AG04450 (cell line): ENCODE data around the gene ELMOD3. TPM values are rescaled to one million over a fixed set of nuclear protein-coding genes. Genes with fewer than 3 reads are reported as not detected.
"Not testable (repeated sequence)": the region's sequence is repeated elsewhere in the genome, so short reads cannot be mapped to it uniquely, and the experiment has no call there.

Experiments used
- CTCF ChIA-PET: fragments of 300-600, 350-600 bp; formaldehyde crosslinking; extraction: SDS; loops from one replicate; lab custom pipeline; 2022; ENCODE audit warnings: antibody characterized with exemption, inconsistent platforms; lab: Charles Lee
- POLR2A ChIA-PET: fragments of 350-600 bp; formaldehyde crosslinking; extraction: SDS; loops from one replicate; lab custom pipeline; 2021; ENCODE audit warnings: antibody characterized with exemption, inconsistent platforms; lab: Yijun Ruan, JAX
- DNase-seq: peaks from one replicate; pipeline ENCODE4 v3.0.0-alpha.2; 2011; ENCODE audit warnings: low read depth, low spot score
- H3K27ac ChIP-seq: one replicate; pipeline ENCODE4 v1.5.1; 2012; ENCODE audit warnings: low read depth, low read length, control low read depth
- H3K27me3 ChIP-seq: one replicate; pipeline ENCODE4 v1.6.0; 2012; ENCODE audit warnings: low read length; ENCODE audit not compliant: control insufficient read depth, insufficient read depth
- H3K4me3 ChIP-seq: 2 replicates; pipeline ENCODE4 v1.5.1; 2011; ENCODE audit warnings: mild to moderate bottlenecking, low read depth, low read length, control low read depth
- H3K9me3 ChIP-seq: 2 replicates; pipeline ENCODE4 v1.5.1; 2012; ENCODE audit warnings: low read length; ENCODE audit not compliant: control insufficient read depth, insufficient read depth
- CTCF ChIP-seq: IDR thresholded peaks from 2 replicates; pipeline ENCODE4 v1.5.1; 2011; ENCODE audit warnings: low read depth, low read length, control low read depth, inconsistent platforms
- polyA plus RNA-seq: library from polyadenylated mRNA; depleted of rRNA; stranded (reverse); fragments of >200 nt; gene quantifications from 2 replicates; pipeline ENCODE4 v1.2.3, GENCODE V29; 2011

ELMOD3 gene
- polyA plus RNA-seq, 1 experiment = 17.8 TPM

DNA sequence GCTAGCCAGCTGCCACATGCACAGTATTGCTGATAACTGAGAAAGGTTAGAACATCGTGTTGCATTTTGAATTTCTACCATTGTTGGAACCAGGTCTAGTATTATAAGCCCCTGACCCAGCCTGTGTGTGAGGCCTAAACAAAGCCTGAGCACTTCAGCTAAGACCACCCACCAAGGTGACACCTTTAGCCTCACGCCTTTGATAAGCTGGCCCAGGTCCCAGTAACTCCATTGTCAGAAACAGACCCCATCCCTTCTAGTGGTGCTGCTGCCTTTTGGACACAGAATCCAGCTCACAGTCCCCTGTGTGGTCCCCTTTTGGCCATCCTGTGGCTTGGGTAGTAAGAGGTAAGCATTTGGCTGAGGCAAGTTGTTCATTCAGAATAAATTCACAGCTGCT, 1.6 kb downstream of the ELMOD3 start:
- DNase-seq = no peak
- Histone ChIP-seq H3K27me3 (no peaks in the 10 kb centered on the region), H3K9me3 (no peaks in the 10 kb centered on the region), H3K4me3 (no peak overlapping the region), H3K27ac (no peak overlapping the region)
- ChIA-PET POLR2A (no interaction called here), CTCF (no interaction called here)
- no peak for TF ChIP-seq CTCF

GRCh38 chr2:85357736-85358135, 3.2 kb downstream of the ELMOD3 start:
- no peaks in the 10 kb centered on the region for H3K27me3 ChIP-seq
- H3K4me3 ChIP-seq = no peak overlapping the region
- ChIA-PET POLR2A (interaction anchor here (0.7 kb wide), 1 partner anchor 32 kb away, joined by 6 read pairs; no protein-coding TSS in a partner anchor), CTCF (no interaction called here)
- no peaks in the 10 kb centered on the region for H3K9me3 ChIP-seq
- TF ChIP-seq CTCF = no peak
- no peak overlapping the region for H3K27ac ChIP-seq
- DNase-seq = no peak

GRCh38 chr2:85362653-85363387, 8.3 kb downstream of the ELMOD3 start:
- H3K27me3 ChIP-seq, CTCF ChIA-PET, H3K9me3 ChIP-seq, POLR2A ChIA-PET, DNase-seq, H3K4me3 ChIP-seq, H3K27ac ChIP-seq: not testable (repeated sequence)

GRCh38 chr2:85367180-85367579, 12.6 kb downstream of the ELMOD3 start:
- POLR2A ChIA-PET = interaction anchor here (2.3 kb wide), 1 partner anchor 171 kb away, joined by 5 read pairs; the partner anchor contains the start of gene MAT2A
- H3K27ac ChIP-seq = no peak overlapping the region
- H3K4me3 ChIP-seq = no peak overlapping the region
- no peak for TF ChIP-seq CTCF
- no peak for DNase-seq
- no peaks in the 10 kb centered on the region for H3K9me3 ChIP-seq
- H3K27me3 ChIP-seq = no peaks in the 10 kb centered on the region
- CTCF ChIA-PET = no interaction called here

DNA sequence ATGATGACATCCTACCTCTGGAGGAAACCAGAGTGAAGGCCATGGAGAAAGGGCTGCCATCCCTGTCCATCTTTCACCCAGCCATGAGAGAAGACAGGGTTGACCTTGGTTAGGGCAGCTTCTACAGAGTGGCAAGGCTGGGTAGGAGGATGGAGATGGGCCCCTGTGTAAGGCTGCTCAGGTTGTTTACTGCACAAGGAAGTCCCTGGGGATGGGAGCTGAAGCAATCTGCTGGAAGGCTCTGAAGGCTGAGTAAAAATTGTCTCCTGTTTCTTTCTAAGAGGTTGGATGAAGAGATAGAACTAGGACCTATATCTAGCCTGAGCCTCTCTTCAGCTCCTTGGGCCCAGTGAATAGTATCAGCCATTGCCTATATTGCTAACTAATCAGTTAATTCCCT, 14.4 kb downstream of the ELMOD3 start:
- POLR2A ChIA-PET = interaction anchor here (0.9 kb wide), 1 partner anchor 14 kb away, joined by 3 read pairs; the partner anchor contains the start of genes ELMOD3 and RETSAT
- Histone ChIP-seq H3K9me3 (no peaks in the 10 kb centered on the region), H3K27me3 (no peaks in the 10 kb centered on the region), H3K4me3 (no peak overlapping the region), H3K27ac (no peak overlapping the region)
- TF ChIP-seq CTCF = no peak
- DNase-seq = no peak
- CTCF ChIA-PET = no interaction called here
